Measurements from ENCODE around the gene ZNF512.

DNA sequence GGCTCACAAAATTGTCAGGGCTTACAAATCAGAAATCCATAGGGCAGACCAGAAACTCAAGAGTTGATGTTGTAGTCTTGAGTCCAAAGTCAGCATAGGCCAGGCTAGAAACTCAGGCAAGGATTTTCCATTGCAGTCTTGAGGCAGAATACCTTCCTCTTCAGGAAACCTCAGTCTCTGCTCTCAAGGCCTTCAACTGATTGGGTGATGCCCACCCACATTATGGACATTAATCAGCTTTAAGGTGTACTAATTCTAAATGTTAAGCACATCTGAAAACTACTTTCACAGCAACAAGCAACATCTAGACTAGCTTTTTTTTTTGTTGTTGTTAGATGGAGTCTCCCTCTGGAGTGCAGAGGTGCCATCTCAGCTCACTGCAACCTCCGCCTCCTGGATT lies 31.3 kb upstream of the ZNF512 start:
- TF ChIP-seq FOXP1 (CRISPR knock-in tag; IDR thresholded peaks at IDR 0.05) (no peak), MEF2A (IDR thresholded peaks at IDR 0.05; ENCODE audit: control insufficient read depth, low read depth, low read length) (no peak), CREM (IDR thresholded peaks at IDR 0.05; ENCODE audit: low read depth) (no peak), RBBP5 (IDR thresholded peaks at IDR 0.05; ENCODE audit: borderline replicate concordance, insufficient read depth, low read length, poor library complexity, severe bottlenecking) (no peak), KDM4B (IDR thresholded peaks at IDR 0.05; ENCODE audit: borderline replicate concordance in 2 of 2, low read depth in 1 of 2) (no peak), ZBTB17 (CRISPR knock-in tag; IDR thresholded peaks at IDR 0.05) (no peak)
- TF ChIP-seq, protein P1, sequence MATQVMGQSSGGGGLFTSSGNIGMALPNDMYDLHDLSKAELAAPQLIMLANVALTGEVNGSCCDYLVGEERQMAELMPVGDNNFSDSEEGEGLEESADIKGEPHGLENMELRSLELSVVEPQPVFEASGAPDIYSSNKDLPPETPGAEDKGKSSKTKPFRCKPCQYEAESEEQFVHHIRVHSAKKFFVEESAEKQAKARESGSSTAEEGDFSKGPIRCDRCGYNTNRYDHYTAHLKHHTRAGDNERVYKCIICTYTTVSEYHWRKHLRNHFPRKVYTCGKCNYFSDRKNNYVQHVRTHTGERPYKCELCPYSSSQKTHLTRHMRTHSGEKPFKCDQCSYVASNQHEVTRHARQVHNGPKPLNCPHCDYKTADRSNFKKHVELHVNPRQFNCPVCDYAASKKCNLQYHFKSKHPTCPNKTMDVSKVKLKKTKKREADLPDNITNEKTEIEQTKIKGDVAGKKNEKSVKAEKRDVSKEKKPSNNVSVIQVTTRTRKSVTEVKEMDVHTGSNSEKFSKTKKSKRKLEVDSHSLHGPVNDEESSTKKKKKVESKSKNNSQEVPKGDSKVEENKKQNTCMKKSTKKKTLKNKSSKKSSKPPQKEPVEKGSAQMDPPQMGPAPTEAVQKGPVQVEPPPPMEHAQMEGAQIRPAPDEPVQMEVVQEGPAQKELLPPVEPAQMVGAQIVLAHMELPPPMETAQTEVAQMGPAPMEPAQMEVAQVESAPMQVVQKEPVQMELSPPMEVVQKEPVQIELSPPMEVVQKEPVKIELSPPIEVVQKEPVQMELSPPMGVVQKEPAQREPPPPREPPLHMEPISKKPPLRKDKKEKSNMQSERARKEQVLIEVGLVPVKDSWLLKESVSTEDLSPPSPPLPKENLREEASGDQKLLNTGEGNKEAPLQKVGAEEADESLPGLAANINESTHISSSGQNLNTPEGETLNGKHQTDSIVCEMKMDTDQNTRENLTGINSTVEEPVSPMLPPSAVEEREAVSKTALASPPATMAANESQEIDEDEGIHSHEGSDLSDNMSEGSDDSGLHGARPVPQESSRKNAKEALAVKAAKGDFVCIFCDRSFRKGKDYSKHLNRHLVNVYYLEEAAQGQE (IDR thresholded peaks at IDR 0.05; ENCODE audit: borderline replicate concordance) = no peak
- TF ChIP-seq, protein P1 (CRISPR knock-in tag; IDR thresholded peaks at IDR 0.05; ENCODE audit: low read depth) = no peak
- TF ChIP-seq, protein P2, sequence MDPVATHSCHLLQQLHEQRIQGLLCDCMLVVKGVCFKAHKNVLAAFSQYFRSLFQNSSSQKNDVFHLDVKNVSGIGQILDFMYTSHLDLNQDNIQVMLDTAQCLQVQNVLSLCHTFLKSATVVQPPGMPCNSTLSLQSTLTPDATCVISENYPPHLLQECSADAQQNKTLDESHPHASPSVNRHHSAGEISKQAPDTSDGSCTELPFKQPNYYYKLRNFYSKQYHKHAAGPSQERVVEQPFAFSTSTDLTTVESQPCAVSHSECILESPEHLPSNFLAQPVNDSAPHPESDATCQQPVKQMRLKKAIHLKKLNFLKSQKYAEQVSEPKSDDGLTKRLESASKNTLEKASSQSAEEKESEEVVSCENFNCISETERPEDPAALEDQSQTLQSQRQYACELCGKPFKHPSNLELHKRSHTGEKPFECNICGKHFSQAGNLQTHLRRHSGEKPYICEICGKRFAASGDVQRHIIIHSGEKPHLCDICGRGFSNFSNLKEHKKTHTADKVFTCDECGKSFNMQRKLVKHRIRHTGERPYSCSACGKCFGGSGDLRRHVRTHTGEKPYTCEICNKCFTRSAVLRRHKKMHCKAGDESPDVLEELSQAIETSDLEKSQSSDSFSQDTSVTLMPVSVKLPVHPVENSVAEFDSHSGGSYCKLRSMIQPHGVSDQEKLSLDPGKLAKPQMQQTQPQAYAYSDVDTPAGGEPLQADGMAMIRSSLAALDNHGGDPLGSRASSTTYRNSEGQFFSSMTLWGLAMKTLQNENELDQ (CRISPR knock-in tag; IDR thresholded peaks at IDR 0.05; ENCODE audit: borderline replicate concordance) = no peak
- TF ChIP-seq, protein P3, sequence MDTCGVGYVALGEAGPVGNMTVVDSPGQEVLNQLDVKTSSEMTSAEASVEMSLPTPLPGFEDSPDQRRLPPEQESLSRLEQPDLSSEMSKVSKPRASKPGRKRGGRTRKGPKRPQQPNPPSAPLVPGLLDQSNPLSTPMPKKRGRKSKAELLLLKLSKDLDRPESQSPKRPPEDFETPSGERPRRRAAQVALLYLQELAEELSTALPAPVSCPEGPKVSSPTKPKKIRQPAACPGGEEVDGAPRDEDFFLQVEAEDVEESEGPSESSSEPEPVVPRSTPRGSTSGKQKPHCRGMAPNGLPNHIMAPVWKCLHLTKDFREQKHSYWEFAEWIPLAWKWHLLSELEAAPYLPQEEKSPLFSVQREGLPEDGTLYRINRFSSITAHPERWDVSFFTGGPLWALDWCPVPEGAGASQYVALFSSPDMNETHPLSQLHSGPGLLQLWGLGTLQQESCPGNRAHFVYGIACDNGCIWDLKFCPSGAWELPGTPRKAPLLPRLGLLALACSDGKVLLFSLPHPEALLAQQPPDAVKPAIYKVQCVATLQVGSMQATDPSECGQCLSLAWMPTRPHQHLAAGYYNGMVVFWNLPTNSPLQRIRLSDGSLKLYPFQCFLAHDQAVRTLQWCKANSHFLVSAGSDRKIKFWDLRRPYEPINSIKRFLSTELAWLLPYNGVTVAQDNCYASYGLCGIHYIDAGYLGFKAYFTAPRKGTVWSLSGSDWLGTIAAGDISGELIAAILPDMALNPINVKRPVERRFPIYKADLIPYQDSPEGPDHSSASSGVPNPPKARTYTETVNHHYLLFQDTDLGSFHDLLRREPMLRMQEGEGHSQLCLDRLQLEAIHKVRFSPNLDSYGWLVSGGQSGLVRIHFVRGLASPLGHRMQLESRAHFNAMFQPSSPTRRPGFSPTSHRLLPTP (IDR thresholded peaks at IDR 0.05; ENCODE audit: borderline replicate concordance, extremely low read depth, insufficient read length) = no peak

Data from K562 (cell line).